ENCODE data around the gene MMP27. TPM values are rescaled to one million over a fixed set of nuclear protein-coding genes. Genes with fewer than 3 reads are reported as not detected.
"Not testable (repeated sequence)": the region's sequence is repeated elsewhere in the genome, so short reads cannot be mapped to it uniquely, and the experiment has no call there.

The MMP27 gene
- total RNA-seq, 1 experiment from 2014 or later, result not detected

DNA sequence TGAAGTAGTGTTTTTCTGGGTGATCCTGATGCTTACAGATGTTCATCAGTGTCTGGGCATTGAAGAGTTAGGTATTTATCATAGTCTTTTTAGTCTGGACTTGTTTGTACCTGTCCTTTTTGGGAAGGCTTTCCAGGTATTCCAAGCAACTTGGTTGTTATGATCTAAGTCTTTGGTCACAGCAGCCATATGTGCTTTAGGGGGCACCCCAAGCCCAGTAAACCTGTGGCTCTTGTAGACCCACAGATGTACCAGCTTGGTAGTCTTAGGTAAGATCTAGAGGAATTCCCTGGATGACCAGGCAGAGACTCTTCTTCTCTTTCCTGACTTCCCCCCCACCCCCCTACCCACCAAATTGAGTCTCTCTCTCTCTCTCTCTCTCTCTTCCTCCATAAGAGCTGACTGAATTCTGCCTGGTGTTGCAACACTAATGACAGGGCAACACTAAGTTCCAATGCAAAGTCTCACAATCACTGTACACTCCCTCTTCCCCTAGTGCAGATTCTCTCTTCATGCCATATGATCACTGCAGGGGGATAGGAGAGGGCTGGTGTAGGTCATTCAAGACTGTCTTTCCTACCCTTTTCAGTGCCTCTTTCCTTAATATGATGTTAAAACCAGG lies 43.6 kb upstream of the MMP27 start:
- H3K4ac ChIP-seq (ENCODE audit: low read depth, low read length), result no peak overlapping the region
- no peak overlapping the region for H3K18ac ChIP-seq (ENCODE audit: insufficient read length, low read depth, low read length)
- no peaks in the 10 kb centered on the region for H3K27me3 ChIP-seq (ENCODE audit: insufficient read depth, low read length)
- no peaks in the 10 kb centered on the region for H3K9me3 ChIP-seq (ENCODE audit: control insufficient read depth, low read depth, low read length)
- H3T11ph ChIP-seq (ENCODE audit: low read length), result no peak overlapping the region
- no peak overlapping the region for H3K14ac ChIP-seq (ENCODE audit: insufficient read depth, low read length)
- DNase-seq, result no peak
- H3K27ac Mint-ChIP-seq, result peak overlapping the region in 1 of 3 experiments; percentile 52; a peak in 2 of 7 replicates
- H3K27me3 Mint-ChIP-seq (ENCODE audit: low read depth), result no peaks in the 10 kb centered on the region
- H2BK120ac ChIP-seq (ENCODE audit: low read depth, low read length, poor library complexity, severe bottlenecking), result no peak overlapping the region
- peaks cover 6% of the 10 kb centered on the region; the same call in 1 of the 2 replicates for H3K4me1 ChIP-seq (ENCODE audit: insufficient read depth, low read length)
- H3K9ac ChIP-seq (ENCODE audit: extremely low read depth, insufficient read length, low read length), result no peak overlapping the region
- no peaks in the 10 kb centered on the region for H4K20me1 ChIP-seq (ENCODE audit: control insufficient read depth, insufficient read depth, insufficient read length)
- no peak overlapping the region for H2AFZ ChIP-seq (ENCODE audit: low read length)
- H3K23ac ChIP-seq (ENCODE audit: insufficient read length, low read depth, low read length), result no peak overlapping the region
- H2AK5ac ChIP-seq (ENCODE audit: insufficient read length, low read length), result no peak overlapping the region
- H3K9me3 Mint-ChIP-seq, result peaks cover 4 to 11% of the 10 kb centered on the region in 2 experiments; a peak in 4 of 5 replicates
- H2BK5ac ChIP-seq (ENCODE audit: insufficient read length, low read length), result no peak overlapping the region
- H2BK12ac ChIP-seq (ENCODE audit: insufficient read length, low read depth, low read length), result no peak overlapping the region
- no peak overlapping the region for H2BK20ac ChIP-seq (ENCODE audit: low read depth, low read length, poor library complexity, severe bottlenecking)
- H3K56ac ChIP-seq (ENCODE audit: insufficient read length, low read depth, low read length), result no peak overlapping the region
- H4K5ac ChIP-seq (ENCODE audit: insufficient read length, low read depth, low read length), result no peak overlapping the region
- H3K4me2 ChIP-seq (ENCODE audit: insufficient read depth, insufficient read length, low read length), result no peak overlapping the region
- TF ChIP-seq, protein P1, sequence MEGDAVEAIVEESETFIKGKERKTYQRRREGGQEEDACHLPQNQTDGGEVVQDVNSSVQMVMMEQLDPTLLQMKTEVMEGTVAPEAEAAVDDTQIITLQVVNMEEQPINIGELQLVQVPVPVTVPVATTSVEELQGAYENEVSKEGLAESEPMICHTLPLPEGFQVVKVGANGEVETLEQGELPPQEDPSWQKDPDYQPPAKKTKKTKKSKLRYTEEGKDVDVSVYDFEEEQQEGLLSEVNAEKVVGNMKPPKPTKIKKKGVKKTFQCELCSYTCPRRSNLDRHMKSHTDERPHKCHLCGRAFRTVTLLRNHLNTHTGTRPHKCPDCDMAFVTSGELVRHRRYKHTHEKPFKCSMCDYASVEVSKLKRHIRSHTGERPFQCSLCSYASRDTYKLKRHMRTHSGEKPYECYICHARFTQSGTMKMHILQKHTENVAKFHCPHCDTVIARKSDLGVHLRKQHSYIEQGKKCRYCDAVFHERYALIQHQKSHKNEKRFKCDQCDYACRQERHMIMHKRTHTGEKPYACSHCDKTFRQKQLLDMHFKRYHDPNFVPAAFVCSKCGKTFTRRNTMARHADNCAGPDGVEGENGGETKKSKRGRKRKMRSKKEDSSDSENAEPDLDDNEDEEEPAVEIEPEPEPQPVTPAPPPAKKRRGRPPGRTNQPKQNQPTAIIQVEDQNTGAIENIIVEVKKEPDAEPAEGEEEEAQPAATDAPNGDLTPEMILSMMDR (conservative IDR thresholded peaks at IDR 0.05), result no peak
- peaks cover 33% of the 10 kb centered on the region in 2 experiments for H3K4me1 Mint-ChIP-seq
- no peak overlapping the region for H2BK15ac ChIP-seq (ENCODE audit: low read depth, low read length)
- H3K79me2 ChIP-seq (ENCODE audit: insufficient read depth, low read length), result no peaks in the 10 kb centered on the region
- no peaks in the 10 kb centered on the region for H3K79me1 ChIP-seq (ENCODE audit: insufficient read depth, low read depth, low read length, poor library complexity, severe bottlenecking)
- no peak overlapping the region for H3K4me3 Mint-ChIP-seq
- H4K91ac ChIP-seq (ENCODE audit: insufficient read length, low read depth, low read length), result no peak overlapping the region
- H4K8ac ChIP-seq (replicated peaks; ENCODE audit: insufficient read length, low read depth, low read length), result no peak overlapping the region
- H3K36me3 Mint-ChIP-seq (ENCODE audit: insufficient read depth in 1 of 3, low read depth in 3 of 3), result peaks cover 2 to 11% (median 4%) of the 10 kb centered on the region in 3 experiments; a peak in 5 of 7 replicates
- H3K27ac ChIP-seq (ENCODE audit: insufficient read length, low read depth, low read length), result no peak overlapping the region
- H3K23me2 ChIP-seq (ENCODE audit: insufficient read length, low read depth, low read length, poor library complexity, severe bottlenecking), result no peaks in the 10 kb centered on the region

DNA sequence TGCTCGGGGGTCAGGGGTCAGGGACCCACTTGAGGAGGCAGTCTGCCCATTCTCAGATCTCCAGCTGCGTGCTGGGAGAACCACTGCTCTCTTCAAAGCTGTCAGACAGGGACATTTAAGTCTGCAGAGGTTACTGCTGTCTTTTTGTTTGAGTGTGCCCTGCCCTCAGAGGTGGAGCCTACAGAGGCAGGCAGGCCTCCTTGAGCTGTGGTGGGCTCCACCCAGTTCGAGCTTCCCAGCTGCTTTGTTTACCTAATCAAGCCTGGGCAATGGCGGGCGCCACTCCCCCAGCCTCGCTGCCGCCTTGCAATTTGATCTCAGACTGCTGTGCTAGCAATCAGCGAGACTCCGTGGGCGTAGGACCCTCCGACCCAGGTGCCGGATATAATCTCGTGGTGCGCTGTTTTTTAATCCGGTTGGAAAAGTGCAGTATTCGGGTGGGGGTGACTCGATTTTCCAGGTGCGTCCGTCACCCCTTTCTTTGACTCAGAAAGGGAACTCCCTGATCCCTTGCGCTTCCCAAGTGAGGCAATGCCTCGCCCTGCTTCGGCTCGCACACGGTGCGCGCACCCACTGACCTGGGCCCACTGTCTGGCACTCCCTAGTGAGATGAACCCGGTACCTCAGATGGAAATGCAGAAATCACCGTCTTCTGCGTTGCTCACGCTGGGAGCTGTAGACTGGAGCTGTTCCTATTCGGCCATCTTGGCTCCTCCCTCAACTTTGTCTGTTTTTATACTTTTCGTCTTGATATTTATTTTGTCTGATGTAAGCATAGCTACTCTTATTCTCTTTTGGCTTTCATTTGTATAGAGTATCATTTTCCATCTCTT lies 41.4 kb upstream of the MMP27 start:
- H2BK20ac ChIP-seq (ENCODE audit: low read depth, low read length, poor library complexity, severe bottlenecking); H3K4ac ChIP-seq (ENCODE audit: low read depth, low read length); H4K91ac ChIP-seq (ENCODE audit: insufficient read length, low read depth, low read length); H3K23me2 ChIP-seq (ENCODE audit: insufficient read length, low read depth, low read length, poor library complexity, severe bottlenecking); H3K9me3 ChIP-seq (ENCODE audit: control insufficient read depth, low read depth, low read length); H4K5ac ChIP-seq (ENCODE audit: insufficient read length, low read depth, low read length); H3K4me2 ChIP-seq (ENCODE audit: insufficient read depth, insufficient read length, low read length); H4K20me1 ChIP-seq (ENCODE audit: control insufficient read depth, insufficient read depth, insufficient read length); H2AFZ ChIP-seq (ENCODE audit: low read length); H3K23ac ChIP-seq (ENCODE audit: insufficient read length, low read depth, low read length); DNase-seq; H3K18ac ChIP-seq (ENCODE audit: insufficient read length, low read depth, low read length); H3K27ac ChIP-seq (ENCODE audit: insufficient read length, low read depth, low read length); H4K8ac ChIP-seq (replicated peaks; ENCODE audit: insufficient read length, low read depth, low read length); H3T11ph ChIP-seq (ENCODE audit: low read length); H2AK5ac ChIP-seq (ENCODE audit: insufficient read length, low read length); H3K56ac ChIP-seq (ENCODE audit: insufficient read length, low read depth, low read length); H2BK12ac ChIP-seq (ENCODE audit: insufficient read length, low read depth, low read length); H3K27me3 Mint-ChIP-seq (ENCODE audit: low read depth); H2BK120ac ChIP-seq (ENCODE audit: low read depth, low read length, poor library complexity, severe bottlenecking); H3K4me1 ChIP-seq (ENCODE audit: insufficient read depth, low read length); H3K79me2 ChIP-seq (ENCODE audit: insufficient read depth, low read length); H3K79me1 ChIP-seq (ENCODE audit: insufficient read depth, low read depth, low read length, poor library complexity, severe bottlenecking); H2BK15ac ChIP-seq (ENCODE audit: low read depth, low read length); H3K27me3 ChIP-seq (ENCODE audit: insufficient read depth, low read length); H2BK5ac ChIP-seq (ENCODE audit: insufficient read length, low read length): not testable (repeated sequence)
- peak overlapping the region; percentile 37 for H3K9ac ChIP-seq (ENCODE audit: extremely low read depth, insufficient read length, low read length)
- H3K14ac ChIP-seq (ENCODE audit: insufficient read depth, low read length), result peak overlapping the region; percentile 65; the same call in 1 of the 2 replicates
- Mint-ChIP-seq H3K27ac (peak overlapping the region; percentile 28 to 93 (median 85); a peak in 4 of 7 replicates), H3K4me3 (peak overlapping the region; percentile 60 to 79), H3K9me3 (peaks cover 4 to 12% of the 10 kb centered on the region in 2 experiments), H3K4me1 (peaks cover 21 to 22% of the 10 kb centered on the region in 2 experiments), H3K36me3 (ENCODE audit: insufficient read depth in 1 of 3, low read depth in 3 of 3) (peaks cover 2 to 11% (median 4%) of the 10 kb centered on the region in 3 experiments; a peak in 5 of 7 replicates)
- WGBS (ENCODE audit: extremely low coverage, insufficient read length, low lambda C conversion rate), result no CpG with 5 or more reads among the region's 32 CpGs
